GM12878 (cell line): ENCODE data around the gene CTR9. TPM values are rescaled to one million over a fixed set of nuclear protein-coding genes. Genes with fewer than 3 reads are reported as not detected.
A peak's percentile ranks its signal among the peaks of the same experiment; 100 is the strongest.

Experiments used
- ASH2L ChIP-seq: fragments of 300-600, 200-600 bp; sonication (generic); IDR thresholded peaks from 2 replicates; pipeline ENCODE4 v1.6.1; 2017; ENCODE audit warnings: low read depth, mild to moderate bottlenecking, borderline replicate concordance
- CHD1 ChIP-seq: IDR thresholded peaks from 2 replicates; pipeline ENCODE4 v1.6.1; 2012; ENCODE audit warnings: low read depth, low read length, improper control_type of control experiment
- CHD4 ChIP-seq: fragments of 200-600 bp; sonication (generic); IDR thresholded peaks from 2 replicates; pipeline ENCODE4 v1.6.1; 2016; ENCODE audit warnings: mild to moderate bottlenecking
- EED ChIP-seq: sonication (generic); IDR thresholded peaks from 2 replicates; pipeline ENCODE4 v1.6.1; 2016; ENCODE audit warnings: antibody characterized with exemption, low read depth
- ETV6 ChIP-seq, 2 experiments: fragments of 450-650 bp in 1 of 2; IDR thresholded peaks in 1 of 2; conservative IDR thresholded peaks in 1 of 2; 2 replicates each; pipeline ENCODE4 v1.6.1; 2014; ENCODE audit warnings: antibody characterized with exemption in 1 of 2, borderline replicate concordance in 1 of 2, low read depth in 1 of 2, mild to moderate bottlenecking in 1 of 2, moderate library complexity in 1 of 2
- GABPA ChIP-seq: IDR thresholded peaks from 2 replicates; pipeline ENCODE4 v1.6.1; 2014; ENCODE audit warnings: antibody characterized with exemption, low read depth, mild to moderate bottlenecking, inconsistent platforms
- HDGF ChIP-seq: fragments of 450-650 bp; IDR thresholded peaks from 2 replicates; pipeline ENCODE4 v1.6.1; 2016; ENCODE audit warnings: antibody characterized with exemption
- JUNB ChIP-seq: IDR thresholded peaks from 2 replicates; pipeline ENCODE4 v1.6.1; 2016; ENCODE audit warnings: antibody characterized with exemption, mild to moderate bottlenecking
- MTA2 ChIP-seq: fragments of 450-650 bp; IDR thresholded peaks from 2 replicates; pipeline ENCODE4 v1.6.1; 2016; ENCODE audit warnings: low read depth, mild to moderate bottlenecking, moderate library complexity
- MXI1 ChIP-seq: fragments of 150-350 bp; IDR thresholded peaks from 2 replicates; pipeline ENCODE4 v1.6.1; 2011; ENCODE audit warnings: low read depth, mild to moderate bottlenecking, inconsistent platforms, low read length, improper control_type of control experiment
- MYC ChIP-seq: IDR thresholded peaks from 2 replicates; pipeline ENCODE4 v1.6.1; 2011; ENCODE audit warnings: mild to moderate bottlenecking, low read length, moderate library complexity, inconsistent platforms; ENCODE audit not compliant: insufficient read depth, insufficient replicate concordance, insufficient read length, severe bottlenecking
- NFIC ChIP-seq: IDR thresholded peaks from 2 replicates; pipeline ENCODE4 v1.6.1; 2012; ENCODE audit warnings: low read depth, mild to moderate bottlenecking, inconsistent platforms, low read length, moderate library complexity
- NFXL1 ChIP-seq: fragments of 450-650 bp; IDR thresholded peaks from 2 replicates; pipeline ENCODE4 v1.6.1; 2017; ENCODE audit warnings: antibody characterized with exemption, mild to moderate bottlenecking, borderline replicate concordance
- NFYA ChIP-seq: IDR thresholded peaks from 2 replicates; pipeline ENCODE4 v1.6.1; 2011; ENCODE audit warnings: low read depth, mild to moderate bottlenecking, low read length, improper control_type of control experiment, borderline replicate concordance
- PAX5 ChIP-seq: IDR thresholded peaks from 2 replicates; pipeline ENCODE4 v1.6.1; 2011; ENCODE audit warnings: low read depth, low read length, borderline replicate concordance
- RCOR1 ChIP-seq: conservative IDR thresholded peaks from 2 replicates; pipeline ENCODE4 v1.6.1; 2012; ENCODE audit warnings: low read depth, low read length, improper control_type of control experiment
- SREBF1 ChIP-seq: IDR thresholded peaks from 2 replicates; pipeline ENCODE4 v1.6.1; 2012; ENCODE audit warnings: mild to moderate bottlenecking, low read length
- SRF ChIP-seq, 2 experiments: IDR thresholded peaks; 2 replicates each; pipeline ENCODE4 v1.6.1; 2011; ENCODE audit warnings: low read depth in 2 of 2, low read length in 2 of 2, mild to moderate bottlenecking in 1 of 2, moderate library complexity in 1 of 2
- SUPT20H ChIP-seq: IDR thresholded peaks from 2 replicates; pipeline ENCODE4 v1.6.1; 2011; ENCODE audit warnings: low read depth, mild to moderate bottlenecking, low read length, moderate library complexity, borderline replicate concordance; ENCODE audit not compliant: control insufficient read depth
- WRNIP1 ChIP-seq: IDR thresholded peaks from 2 replicates; pipeline ENCODE4 v1.6.1; 2011; ENCODE audit warnings: low read depth, low read length, improper control_type of control experiment, borderline replicate concordance
- YBX1 ChIP-seq: fragments of 450-650 bp; IDR thresholded peaks from 2 replicates; pipeline ENCODE4 v1.6.1; 2016; ENCODE audit warnings: antibody characterized with exemption
- polyA plus RNA-seq, 11 experiments: library from polyadenylated mRNA; depleted of rRNA in 4 of 11; unstranded in 6 of 11; stranded (reverse) in 5 of 11; fragments of >200 nt; fragmentation: Nextera tagmentation in 4 of 11; fragmentation: Illumina TruSeq in 1 of 11; extraction: Ambion mirVana in 4 of 11; extraction: Trizol in 1 of 11; gene quantifications; 1 replicate in 1 of 11; 2 replicates in 10 of 11; pipeline versions ENCODE4 v1.2.1 to v1.2.3, GENCODE V29; 2011 to 2016; ENCODE audit warnings: inconsistent platforms in 2 of 11, missing spikeins in 2 of 11, low read depth in 1 of 11
- total RNA-seq, 4 experiments: library from RNA; depleted of rRNA in 3 of 4; stranded (reverse); fragments of >200 nt in 3 of 4; fragmentation: Illumina TruSeq in 1 of 4; extraction: Trizol in 1 of 4; gene quantifications; 2 replicates each; pipeline versions ENCODE4 v1.2.1 to v1.2.3, GENCODE V29; 2013 to 2021
- TF ChIP-seq, protein P1 (sequence below): IDR thresholded peaks from 2 replicates; pipeline ENCODE4 v1.6.1; 2011; ENCODE audit warnings: borderline replicate concordance, low read depth, mild to moderate bottlenecking, moderate library complexity, low read length; ENCODE audit not compliant: insufficient read depth, poor library complexity, severe bottlenecking
- TF ChIP-seq, protein P2 (sequence below): IDR thresholded peaks from 2 replicates; pipeline ENCODE4 v1.6.1; 2011; ENCODE audit warnings: borderline replicate concordance, low read depth, mild to moderate bottlenecking, moderate library complexity, mixed read lengths, low read length; ENCODE audit not compliant: insufficient read depth; ENCODE audit errors: extremely low read length
- TF ChIP-seq, protein P3 (sequence below): fragments of 450-650 bp; IDR thresholded peaks from 2 replicates; pipeline ENCODE4 v1.6.1; 2016; ENCODE audit warnings: mild to moderate bottlenecking, moderate library complexity, borderline replicate concordance

Gene CTR9
- total and polyA plus RNA-seq, 10 of the 15 experiments (the other 5 are each of a cell fraction or from before 2014, with no cell fraction given): 13.9 to 54.9 (median 28.9) TPM

DNA sequence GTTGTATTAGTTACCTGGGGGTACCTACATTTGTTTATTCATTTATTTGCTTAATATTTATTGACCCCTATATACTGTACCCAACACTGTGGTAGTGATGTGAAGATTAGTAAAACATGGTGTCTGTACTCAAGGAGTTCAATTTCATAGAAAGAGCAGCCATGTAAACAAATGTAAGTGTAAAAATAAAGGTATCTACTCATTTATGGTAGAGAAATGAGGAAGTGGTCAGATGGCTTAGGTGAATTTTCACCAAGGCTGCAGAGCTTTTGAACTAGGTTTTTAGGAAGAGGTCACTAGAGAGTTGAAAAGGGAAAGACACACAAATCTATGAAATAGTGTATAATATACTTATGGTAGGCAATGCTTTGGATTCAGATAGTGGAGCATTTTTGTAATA, 11.1 kb downstream of the CTR9 start (continued):
- TF ChIP-seq GABPA: 0 out of 2 replicates have a peak, but pooled peaks have one; percentile 30
- no peak for TF ChIP-seq SRF (IDR thresholded peaks at IDR 0.05; ENCODE audit: low read depth in 2 of 2, low read length in 2 of 2)
- no peak for TF ChIP-seq ASH2L
- peak; percentile 71; the same call in 1 of the 2 replicates for TF ChIP-seq NFIC
- no peak for TF ChIP-seq CHD1
- no peak for TF ChIP-seq PAX5
- no peak for TF ChIP-seq NFYA
- no peak for TF ChIP-seq CHD4
- TF ChIP-seq YBX1: no peak
- TF ChIP-seq SUPT20H: no peak
- TF ChIP-seq ETV6 (conservative IDR thresholded peaks at IDR 0.05 in 1 of 2, IDR thresholded peaks at IDR 0.05 in 1 of 2; ENCODE audit: borderline replicate concordance in 1 of 2, low read depth in 1 of 2): no peak
- TF ChIP-seq WRNIP1: no peak
- TF ChIP-seq RCOR1: no peak
- no peak for TF ChIP-seq NFXL1
- no peak for TF ChIP-seq HDGF
- TF ChIP-seq SREBF1: no peak
- TF ChIP-seq MXI1: peak; percentile 55; the same call in 1 of the 2 replicates
- no peak for TF ChIP-seq MYC
- TF ChIP-seq JUNB: peak; percentile 70
- TF ChIP-seq, protein P1, sequence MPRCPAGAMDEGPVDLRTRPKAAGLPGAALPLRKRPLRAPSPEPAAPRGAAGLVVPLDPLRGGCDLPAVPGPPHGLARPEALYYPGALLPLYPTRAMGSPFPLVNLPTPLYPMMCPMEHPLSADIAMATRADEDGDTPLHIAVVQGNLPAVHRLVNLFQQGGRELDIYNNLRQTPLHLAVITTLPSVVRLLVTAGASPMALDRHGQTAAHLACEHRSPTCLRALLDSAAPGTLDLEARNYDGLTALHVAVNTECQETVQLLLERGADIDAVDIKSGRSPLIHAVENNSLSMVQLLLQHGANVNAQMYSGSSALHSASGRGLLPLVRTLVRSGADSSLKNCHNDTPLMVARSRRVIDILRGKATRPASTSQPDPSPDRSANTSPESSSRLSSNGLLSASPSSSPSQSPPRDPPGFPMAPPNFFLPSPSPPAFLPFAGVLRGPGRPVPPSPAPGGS: no peak
- TF ChIP-seq, protein P2, sequence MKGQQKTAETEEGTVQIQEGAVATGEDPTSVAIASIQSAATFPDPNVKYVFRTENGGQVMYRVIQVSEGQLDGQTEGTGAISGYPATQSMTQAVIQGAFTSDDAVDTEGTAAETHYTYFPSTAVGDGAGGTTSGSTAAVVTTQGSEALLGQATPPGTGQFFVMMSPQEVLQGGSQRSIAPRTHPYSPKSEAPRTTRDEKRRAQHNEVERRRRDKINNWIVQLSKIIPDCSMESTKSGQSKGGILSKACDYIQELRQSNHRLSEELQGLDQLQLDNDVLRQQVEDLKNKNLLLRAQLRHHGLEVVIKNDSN: no peak
- no peak for TF ChIP-seq EED
- TF ChIP-seq, protein P3, sequence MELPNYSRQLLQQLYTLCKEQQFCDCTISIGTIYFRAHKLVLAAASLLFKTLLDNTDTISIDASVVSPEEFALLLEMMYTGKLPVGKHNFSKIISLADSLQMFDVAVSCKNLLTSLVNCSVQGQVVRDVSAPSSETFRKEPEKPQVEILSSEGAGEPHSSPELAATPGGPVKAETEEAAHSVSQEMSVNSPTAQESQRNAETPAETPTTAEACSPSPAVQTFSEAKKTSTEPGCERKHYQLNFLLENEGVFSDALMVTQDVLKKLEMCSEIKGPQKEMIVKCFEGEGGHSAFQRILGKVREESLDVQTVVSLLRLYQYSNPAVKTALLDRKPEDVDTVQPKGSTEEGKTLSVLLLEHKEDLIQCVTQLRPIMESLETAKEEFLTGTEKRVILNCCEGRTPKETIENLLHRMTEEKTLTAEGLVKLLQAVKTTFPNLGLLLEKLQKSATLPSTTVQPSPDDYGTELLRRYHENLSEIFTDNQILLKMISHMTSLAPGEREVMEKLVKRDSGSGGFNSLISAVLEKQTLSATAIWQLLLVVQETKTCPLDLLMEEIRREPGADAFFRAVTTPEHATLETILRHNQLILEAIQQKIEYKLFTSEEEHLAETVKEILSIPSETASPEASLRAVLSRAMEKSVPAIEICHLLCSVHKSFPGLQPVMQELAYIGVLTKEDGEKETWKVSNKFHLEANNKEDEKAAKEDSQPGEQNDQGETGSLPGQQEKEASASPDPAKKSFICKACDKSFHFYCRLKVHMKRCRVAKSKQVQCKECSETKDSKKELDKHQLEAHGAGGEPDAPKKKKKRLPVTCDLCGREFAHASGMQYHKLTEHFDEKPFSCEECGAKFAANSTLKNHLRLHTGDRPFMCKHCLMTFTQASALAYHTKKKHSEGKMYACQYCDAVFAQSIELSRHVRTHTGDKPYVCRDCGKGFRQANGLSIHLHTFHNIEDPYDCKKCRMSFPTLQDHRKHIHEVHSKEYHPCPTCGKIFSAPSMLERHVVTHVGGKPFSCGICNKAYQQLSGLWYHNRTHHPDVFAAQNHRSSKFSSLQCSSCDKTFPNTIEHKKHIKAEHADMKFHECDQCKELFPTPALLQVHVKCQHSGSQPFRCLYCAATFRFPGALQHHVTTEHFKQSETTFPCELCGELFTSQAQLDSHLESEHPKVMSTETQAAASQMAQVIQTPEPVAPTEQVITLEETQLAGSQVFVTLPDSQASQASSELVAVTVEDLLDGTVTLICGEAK: no peak; the same call in 1 of the 2 replicates
- peak; percentile 76 for TF ChIP-seq MTA2
